Natural killer cell (primary cell): ENCODE results near the gene DGKZ. TPM values are rescaled to one million over a fixed set of nuclear protein-coding genes. Genes with fewer than 3 reads are reported as not detected.
"Not testable (repeated sequence)": the region's sequence is repeated elsewhere in the genome, so short reads cannot be mapped to it uniquely, and the experiment has no call there.

Source experiments
- ATAC-seq, 3 donors: fragments of 150-1000 bp in 2 of 3; fragments of 200-7000 bp in 1 of 3; cut with Tn5 transposase; 1 replicate in 1 of 3; 2 replicates in 2 of 3; pipeline ENCODE4 v1.10.0; 2021; ENCODE audit warnings: mild to moderate bottlenecking in 2 of 3, moderate library complexity in 2 of 3
- DNase-seq, 2 donors: peaks; one replicate each; pipeline versions ENCODE4 v3.0.0 to v3.0.0-alpha.2; 2013 to 2021; ENCODE audit warnings: mixed read lengths in 1 of 2
- H3K27ac ChIP-seq: one replicate; pipeline ENCODE4 v1.5.1; 2013; ENCODE audit warnings: mild to moderate bottlenecking, low read length
- H3K27me3 ChIP-seq: one replicate; pipeline ENCODE4 v1.6.1; 2013; ENCODE audit warnings: low read length; ENCODE audit not compliant: control insufficient read depth, insufficient read depth
- H3K36me3 ChIP-seq: one replicate; pipeline ENCODE4 v1.6.1; 2013; ENCODE audit warnings: low read length; ENCODE audit not compliant: control insufficient read depth, insufficient read depth
- H3K4me1 ChIP-seq: one replicate; pipeline ENCODE4 v1.6.1; 2013; ENCODE audit warnings: low read length; ENCODE audit not compliant: control insufficient read depth, insufficient read depth
- H3K4me3 ChIP-seq: one replicate; pipeline ENCODE4 v1.5.1; 2013; ENCODE audit warnings: low read length
- H3K9me3 ChIP-seq: one replicate; pipeline ENCODE4 v1.6.1; 2013; ENCODE audit warnings: low read length; ENCODE audit not compliant: control insufficient read depth, insufficient read depth
- H3K27ac Mint-ChIP-seq, 2 donors: one replicate each; pipeline ENCODE4 v1.8.0; 2022; ENCODE audit warnings: mild to moderate bottlenecking in 2 of 2, mixed read lengths in 2 of 2, moderate library complexity in 1 of 2
- H3K27me3 Mint-ChIP-seq, 2 donors: one replicate each; pipeline ENCODE4 v1.8.0; 2022; ENCODE audit warnings: low read depth in 2 of 2, mixed read lengths in 2 of 2
- H3K36me3 Mint-ChIP-seq: one replicate; pipeline ENCODE4 v1.8.0; 2022; ENCODE audit warnings: mixed read lengths
- H3K4me1 Mint-ChIP-seq, 2 donors: one replicate each; pipeline ENCODE4 v1.8.0; 2022; ENCODE audit warnings: mixed read lengths in 2 of 2
- H3K4me3 Mint-ChIP-seq: one replicate; pipeline ENCODE4 v1.8.0; 2022; ENCODE audit warnings: mild to moderate bottlenecking, moderate library complexity, mixed read lengths
- H3K9me3 Mint-ChIP-seq, 2 donors: one replicate each; pipeline ENCODE4 v1.8.0; 2022; ENCODE audit warnings: mixed read lengths in 2 of 2
- CTCF ChIP-seq: fragments of 200-600 bp; IDR thresholded peaks from one replicate; pipeline ENCODE4 v1.8.0; 2022; ENCODE audit warnings: antibody characterized with exemption
- WGBS: methylation state at CpG from one replicate; pipeline ENCODE4 v1.1.7; 2013; ENCODE audit warnings: missing lambda C conversion rate; ENCODE audit not compliant: insufficient coverage; 5-methylcytosine and 5-hydroxymethylcytosine counted together
- intact Hi-C: fragments of 100-400 bp; cut with micrococcal nuclease; formaldehyde crosslinking; loops from one replicate; pipeline ENCODE4 v1.14.2; 2022
- total RNA-seq, 4 donors: library from RNA; stranded (reverse); fragments of 120-200 nt in 1 of 4; gene quantifications; one replicate each; pipeline versions ENCODE4 v1.2.3 to v1.2.4, GENCODE V29; 2013 to 2022

Gene DGKZ
- total RNA-seq, 3 donors from 2014 or later (not counting 1 experiment from before 2014, with no cell fraction given), result 307 to 377 (median 350) TPM

- intact Hi-C loops, result no loop called here
- DNase-seq (no peak), ATAC-seq (no peak)
- Histone ChIP-seq H3K4me3 (no peak overlapping the region), H3K9me3 (no peaks in the 10 kb centered on the region), H3K36me3 (no peaks in the 10 kb centered on the region), H3K27ac (no peak overlapping the region), H3K4me1 (peaks cover 18% of the 10 kb centered on the region), H3K27me3 (peaks cover 15% of the 10 kb centered on the region)
- H3K4me1 Mint-ChIP-seq, result peaks cover 0 to 13% of the 10 kb centered on the region in 2 donors
- H3K4me3 Mint-ChIP-seq, result no peak overlapping the region
- H3K27ac Mint-ChIP-seq, result no peak overlapping the region
- H3K27me3 Mint-ChIP-seq, result peaks cover 10 to 19% of the 10 kb centered on the region in 2 donors
- H3K9me3 Mint-ChIP-seq, result no peaks in the 10 kb centered on the region
- no peaks in the 10 kb centered on the region for H3K36me3 Mint-ChIP-seq
- WGBS, result 81% methylated on average over 5 of the region's 5 CpGs
- no peak for TF ChIP-seq CTCF
These were observed 47.8 kb upstream of the DGKZ start for GRCh38 chr11:46299451-46299961.

GRCh38 chr11:46300270-46300669 lies 47.0 kb upstream of the DGKZ start:
- Histone ChIP-seq H3K27me3 (peaks cover 15% of the 10 kb centered on the region), H3K9me3 (no peaks in the 10 kb centered on the region), H3K36me3 (no peaks in the 10 kb centered on the region), H3K4me1 (peaks cover 14% of the 10 kb centered on the region), H3K4me3 (no peak overlapping the region), H3K27ac (no peak overlapping the region)
- no peak overlapping the region for H3K27ac Mint-ChIP-seq
- no peak for ATAC-seq
- H3K27me3 Mint-ChIP-seq, result peaks cover 10 to 17% of the 10 kb centered on the region in 2 donors
- DNase-seq, result no peak
- peaks cover 0 to 9% of the 10 kb centered on the region in 2 donors for H3K4me1 Mint-ChIP-seq
- TF ChIP-seq CTCF, result no peak
- 86% methylated on average over 7 of the region's 7 CpGs for WGBS
- intact Hi-C loops, result no loop called here
- no peaks in the 10 kb centered on the region for H3K9me3 Mint-ChIP-seq
- H3K36me3 Mint-ChIP-seq, result no peaks in the 10 kb centered on the region
- no peak overlapping the region for H3K4me3 Mint-ChIP-seq

GRCh38 chr11:46302866-46303265 lies 44.4 kb upstream of the DGKZ start:
- Histone ChIP-seq H3K27ac (no peak overlapping the region), H3K27me3 (no peaks in the 10 kb centered on the region), H3K36me3 (no peaks in the 10 kb centered on the region), H3K4me1 (peaks cover 10% of the 10 kb centered on the region), H3K9me3 (no peaks in the 10 kb centered on the region), H3K4me3 (no peak overlapping the region)
- no peaks in the 10 kb centered on the region for H3K9me3 Mint-ChIP-seq
- DNase-seq, result no peak
- H3K4me1 Mint-ChIP-seq, result peaks cover 0 to 4% of the 10 kb centered on the region in 2 donors
- H3K4me3 Mint-ChIP-seq, result no peak overlapping the region
- no peak for ATAC-seq
- H3K27ac Mint-ChIP-seq, result no peak overlapping the region
- intact Hi-C loops, result no loop called here
- TF ChIP-seq CTCF, result no peak
- 71% methylated on average over 7 of the region's 7 CpGs for WGBS
- no peaks in the 10 kb centered on the region for H3K36me3 Mint-ChIP-seq
- H3K27me3 Mint-ChIP-seq, result peaks cover 3 to 10% of the 10 kb centered on the region in 2 donors

- 94% methylated on average over 12 of the region's 12 CpGs for WGBS
- H3K27me3 ChIP-seq, H3K9me3 Mint-ChIP-seq, DNase-seq, H3K9me3 ChIP-seq, H3K4me3 Mint-ChIP-seq, H3K27ac Mint-ChIP-seq, H3K36me3 Mint-ChIP-seq, H3K27me3 Mint-ChIP-seq, intact Hi-C loops, H3K36me3 ChIP-seq, H3K4me1 Mint-ChIP-seq, ATAC-seq, H3K4me3 ChIP-seq, H3K27ac ChIP-seq: not testable (repeated sequence)
- peaks cover 22% of the 10 kb centered on the region for H3K4me1 ChIP-seq
These were observed 43.2 kb upstream of the DGKZ start for GRCh38 chr11:46304036-46304435.
